DOHH2 (cell line): Measurements from ENCODE around the gene ANTKMT.

Experiments used
- EZH2phosphoT487 ChIP-seq: fragments of 200-600 bp; sonication (generic); IDR thresholded peaks from 2 replicates; pipeline ENCODE4 v1.6.1; 2017; ENCODE audit warnings: borderline replicate concordance, mild to moderate bottlenecking, antibody characterized with exemption, low read length, moderate library complexity, mixed read lengths
- TF ChIP-seq, protein P1 (sequence below): fragments of 200-600 bp; sonication (generic); IDR thresholded peaks from one replicate; pipeline ENCODE4 v1.5.1; 2014; ENCODE audit warnings: antibody characterized with exemption, mild to moderate bottlenecking, low read depth, low read length; ENCODE audit not compliant: poor library complexity, severe bottlenecking

DNA sequence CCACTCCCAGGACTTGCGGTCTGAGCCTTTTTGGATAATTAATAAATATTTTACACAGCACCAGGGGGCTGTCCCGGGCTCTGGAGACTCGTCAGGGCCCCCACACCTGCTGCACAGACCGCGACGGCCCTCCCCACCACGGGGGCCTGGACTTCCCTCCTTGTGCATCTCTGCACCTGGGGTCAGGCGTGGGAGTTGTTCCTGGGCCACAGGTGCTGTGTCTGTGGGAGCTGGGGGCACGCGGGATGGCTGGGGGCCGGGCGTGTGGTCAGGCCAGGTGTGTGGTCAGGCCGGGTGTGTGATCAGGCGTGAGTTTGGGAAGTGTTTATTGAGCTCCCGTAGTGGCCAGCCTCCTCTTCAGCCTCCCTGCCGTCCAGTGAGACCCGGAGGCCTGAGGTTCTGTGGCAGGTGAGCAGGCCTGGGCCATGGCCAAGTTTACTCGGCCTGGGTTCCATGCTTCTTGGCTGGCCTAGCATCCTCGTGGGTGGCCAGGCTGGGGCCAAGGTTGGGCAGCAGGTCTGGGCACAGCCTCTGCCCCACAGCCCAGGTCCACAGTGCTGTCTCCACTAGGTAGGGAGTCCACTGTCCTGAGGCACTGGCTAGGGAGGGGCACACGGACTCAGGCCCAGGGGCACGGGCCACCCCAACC is 42.6 kb upstream of the ANTKMT start:
- TF ChIP-seq, protein P1, sequence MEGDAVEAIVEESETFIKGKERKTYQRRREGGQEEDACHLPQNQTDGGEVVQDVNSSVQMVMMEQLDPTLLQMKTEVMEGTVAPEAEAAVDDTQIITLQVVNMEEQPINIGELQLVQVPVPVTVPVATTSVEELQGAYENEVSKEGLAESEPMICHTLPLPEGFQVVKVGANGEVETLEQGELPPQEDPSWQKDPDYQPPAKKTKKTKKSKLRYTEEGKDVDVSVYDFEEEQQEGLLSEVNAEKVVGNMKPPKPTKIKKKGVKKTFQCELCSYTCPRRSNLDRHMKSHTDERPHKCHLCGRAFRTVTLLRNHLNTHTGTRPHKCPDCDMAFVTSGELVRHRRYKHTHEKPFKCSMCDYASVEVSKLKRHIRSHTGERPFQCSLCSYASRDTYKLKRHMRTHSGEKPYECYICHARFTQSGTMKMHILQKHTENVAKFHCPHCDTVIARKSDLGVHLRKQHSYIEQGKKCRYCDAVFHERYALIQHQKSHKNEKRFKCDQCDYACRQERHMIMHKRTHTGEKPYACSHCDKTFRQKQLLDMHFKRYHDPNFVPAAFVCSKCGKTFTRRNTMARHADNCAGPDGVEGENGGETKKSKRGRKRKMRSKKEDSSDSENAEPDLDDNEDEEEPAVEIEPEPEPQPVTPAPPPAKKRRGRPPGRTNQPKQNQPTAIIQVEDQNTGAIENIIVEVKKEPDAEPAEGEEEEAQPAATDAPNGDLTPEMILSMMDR: no peak
- TF ChIP-seq EZH2phosphoT487: no peak
